Neural cell (in vitro differentiated cells): ENCODE results near the gene DNAJC18. TPM values are rescaled to one million over a fixed set of nuclear protein-coding genes. Genes with fewer than 3 reads are reported as not detected.

Experiments
- H2AFZ ChIP-seq: fragments of 200-600, 300-800 bp; sonication (generic), shearing (Covaris generic); 2 replicates; pipeline ENCODE4 v1.6.0; 2014; ENCODE audit warnings: low read depth, mild to moderate bottlenecking, antibody characterized with exemption, low read length, moderate library complexity
- H3F3A ChIP-seq: fragments of 200-600 bp; shearing (Covaris generic); 2 replicates; pipeline ENCODE4 v1.6.1; 2016; ENCODE audit warnings: mild to moderate bottlenecking, moderate library complexity, mixed read lengths, antibody characterized with exemption, low read length; ENCODE audit not compliant: insufficient read depth, poor library complexity, severe bottlenecking
- H3K27ac ChIP-seq: fragments of 200-600, 300-800 bp; sonication (generic), shearing (Covaris generic); 2 replicates; pipeline ENCODE4 v1.5.1; 2014; ENCODE audit warnings: mild to moderate bottlenecking, low read length, moderate library complexity
- H3K27me3 ChIP-seq: fragments of 300-800, 200-600 bp; sonication (generic), shearing (Covaris generic); 2 replicates; pipeline ENCODE4 v1.6.0; 2014; ENCODE audit warnings: mild to moderate bottlenecking, low read depth, low read length, moderate library complexity; ENCODE audit not compliant: insufficient read depth
- H3K36me3 ChIP-seq: fragments of 300-800, 200-600 bp; sonication (generic), shearing (Covaris generic); 2 replicates; pipeline ENCODE4 v1.5.1; 2014; ENCODE audit warnings: mild to moderate bottlenecking, antibody characterized with exemption, low read length, moderate library complexity; ENCODE audit not compliant: insufficient read depth
- H3K4me2 ChIP-seq: fragments of 300-800, 200-600 bp; sonication (generic), shearing (Covaris generic); 2 replicates; pipeline ENCODE4 v1.6.0; 2014; ENCODE audit warnings: mild to moderate bottlenecking, low read length
- H3K4me3 ChIP-seq: fragments of 300-800, 200-600 bp; sonication (generic), shearing (Covaris generic); 2 replicates; pipeline ENCODE4 v1.5.1; 2014; ENCODE audit warnings: mild to moderate bottlenecking, low read length, moderate library complexity
- H3K79me2 ChIP-seq: fragments of 200-600 bp; shearing (Covaris generic); replicated peaks from 2 replicates; pipeline ENCODE4 v1.6.0; 2014; ENCODE audit warnings: mild to moderate bottlenecking, low read length, moderate library complexity; ENCODE audit not compliant: insufficient read depth
- H3K9ac ChIP-seq: fragments of 300-800, 200-600 bp; sonication (generic), shearing (Covaris generic); 2 replicates; pipeline ENCODE4 v1.6.1; 2016; ENCODE audit warnings: mild to moderate bottlenecking, low read length, mixed read lengths
- H3K9me2 ChIP-seq: fragments of 200-600 bp; shearing (Covaris generic); 2 replicates; pipeline ENCODE4 v1.6.1; 2016; ENCODE audit warnings: mild to moderate bottlenecking, low read length, mixed read lengths; ENCODE audit not compliant: insufficient read depth
- H3K9me3 ChIP-seq: fragments of 200-600, 300-800 bp; sonication (generic), shearing (Covaris generic); 2 replicates; pipeline ENCODE4 v1.6.1; 2016; ENCODE audit warnings: mild to moderate bottlenecking, mixed run types, low read length, moderate library complexity, mixed read lengths
- H4K20me1 ChIP-seq: fragments of 200-600 bp; shearing (Covaris generic); 2 replicates; pipeline ENCODE4 v1.6.1; 2016; ENCODE audit warnings: mild to moderate bottlenecking, mixed run types; ENCODE audit not compliant: insufficient read depth
- EP300 ChIP-seq: fragments of 450-650 bp; conservative IDR thresholded peaks from 2 replicates; pipeline ENCODE4 v1.6.1; 2014; ENCODE audit warnings: antibody characterized with exemption, mild to moderate bottlenecking, moderate library complexity; ENCODE audit not compliant: poor library complexity, severe bottlenecking
- EZH2 ChIP-seq: fragments of 200-600, 300-800 bp; shearing (Covaris generic), sonication (generic); IDR thresholded peaks from 2 replicates; pipeline ENCODE4 v1.6.1; 2014; ENCODE audit warnings: antibody characterized with exemption, low read length, borderline replicate concordance, mild to moderate bottlenecking; ENCODE audit not compliant: insufficient read depth, poor library complexity, severe bottlenecking
- MXI1 ChIP-seq: fragments of 450-650 bp; conservative IDR thresholded peaks from 2 replicates; pipeline ENCODE4 v1.6.1; 2014; ENCODE audit warnings: antibody characterized with exemption, mild to moderate bottlenecking; ENCODE audit not compliant: poor library complexity, severe bottlenecking
- POLR2AphosphoS5 ChIP-seq: IDR thresholded peaks from 2 replicates; pipeline ENCODE4 v1.6.1; 2012
- RAD21 ChIP-seq: fragments of 450-650 bp; conservative IDR thresholded peaks from 2 replicates; pipeline ENCODE4 v1.6.1; 2014; ENCODE audit warnings: antibody characterized with exemption, mild to moderate bottlenecking, moderate library complexity
- SMC3 ChIP-seq: fragments of 450-650 bp; conservative IDR thresholded peaks from 2 replicates; pipeline ENCODE4 v1.6.1; 2014; ENCODE audit warnings: antibody characterized with exemption, mild to moderate bottlenecking, moderate library complexity; ENCODE audit not compliant: poor library complexity
- TAF1 ChIP-seq: IDR thresholded peaks from 2 replicates; pipeline ENCODE4 v1.6.1; 2012; ENCODE audit warnings: low read depth
- polyA plus RNA-seq: library from polyadenylated mRNA; depleted of rRNA; stranded (reverse); fragments of >200 nt; gene quantifications from 2 replicates; pipeline ENCODE4 v1.2.3, GENCODE V29; 2014
- TF ChIP-seq, protein P1 (sequence below): fragments of 450-650 bp; IDR thresholded peaks from 2 replicates; pipeline ENCODE4 v1.5.1; 2014; ENCODE audit warnings: antibody characterized with exemption, mild to moderate bottlenecking, moderate library complexity; ENCODE audit not compliant: poor library complexity, severe bottlenecking
- TF ChIP-seq, protein P2 (sequence below): IDR thresholded peaks from 2 replicates; pipeline ENCODE4 v1.6.1; 2012; ENCODE audit warnings: borderline replicate concordance

Gene DNAJC18
- polyA plus RNA-seq, 1 donor from 2014 or later: 44.4 TPM

DNA sequence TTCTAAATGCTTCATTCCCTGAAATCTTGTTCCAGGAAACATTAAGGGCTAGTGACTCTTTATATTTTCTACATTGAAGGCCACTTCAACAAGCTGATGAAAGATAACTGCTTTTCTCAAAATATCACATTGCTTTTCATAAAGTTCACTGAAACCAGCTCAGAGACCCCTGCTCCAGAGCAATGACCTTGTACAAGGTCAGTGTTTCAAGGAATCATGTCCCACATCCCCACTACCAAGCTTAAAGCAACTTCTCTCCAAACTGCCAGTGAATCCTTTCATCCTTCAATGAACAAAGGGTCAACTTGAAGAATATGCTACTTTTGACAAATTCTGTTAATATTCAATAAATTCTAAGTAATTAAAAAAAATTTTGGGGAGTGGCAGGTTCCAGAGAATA lies 23.5 kb downstream of the DNAJC18 start:
- Histone ChIP-seq H3K9me3 (no peaks in the 10 kb centered on the region), H3K9ac (no peak overlapping the region), H3K4me2 (no peak overlapping the region), H4K20me1 (no peaks in the 10 kb centered on the region), H3K27ac (no peak overlapping the region), H3F3A (no peaks in the 10 kb centered on the region), H3K9me2 (no peaks in the 10 kb centered on the region), H3K4me3 (no peak overlapping the region), H3K36me3 (peaks cover 4% of the 10 kb centered on the region), H3K27me3 (no peaks in the 10 kb centered on the region), H2AFZ (no peak overlapping the region), H3K79me2 (no peaks in the 10 kb centered on the region)
- TF ChIP-seq EP300 (no peak), MXI1 (no peak), EZH2 (no peak), POLR2AphosphoS5 (no peak), RAD21 (no peak), SMC3 (no peak), TAF1 (no peak)
- TF ChIP-seq, protein P1, sequence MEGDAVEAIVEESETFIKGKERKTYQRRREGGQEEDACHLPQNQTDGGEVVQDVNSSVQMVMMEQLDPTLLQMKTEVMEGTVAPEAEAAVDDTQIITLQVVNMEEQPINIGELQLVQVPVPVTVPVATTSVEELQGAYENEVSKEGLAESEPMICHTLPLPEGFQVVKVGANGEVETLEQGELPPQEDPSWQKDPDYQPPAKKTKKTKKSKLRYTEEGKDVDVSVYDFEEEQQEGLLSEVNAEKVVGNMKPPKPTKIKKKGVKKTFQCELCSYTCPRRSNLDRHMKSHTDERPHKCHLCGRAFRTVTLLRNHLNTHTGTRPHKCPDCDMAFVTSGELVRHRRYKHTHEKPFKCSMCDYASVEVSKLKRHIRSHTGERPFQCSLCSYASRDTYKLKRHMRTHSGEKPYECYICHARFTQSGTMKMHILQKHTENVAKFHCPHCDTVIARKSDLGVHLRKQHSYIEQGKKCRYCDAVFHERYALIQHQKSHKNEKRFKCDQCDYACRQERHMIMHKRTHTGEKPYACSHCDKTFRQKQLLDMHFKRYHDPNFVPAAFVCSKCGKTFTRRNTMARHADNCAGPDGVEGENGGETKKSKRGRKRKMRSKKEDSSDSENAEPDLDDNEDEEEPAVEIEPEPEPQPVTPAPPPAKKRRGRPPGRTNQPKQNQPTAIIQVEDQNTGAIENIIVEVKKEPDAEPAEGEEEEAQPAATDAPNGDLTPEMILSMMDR: no peak
- TF ChIP-seq, protein P2, sequence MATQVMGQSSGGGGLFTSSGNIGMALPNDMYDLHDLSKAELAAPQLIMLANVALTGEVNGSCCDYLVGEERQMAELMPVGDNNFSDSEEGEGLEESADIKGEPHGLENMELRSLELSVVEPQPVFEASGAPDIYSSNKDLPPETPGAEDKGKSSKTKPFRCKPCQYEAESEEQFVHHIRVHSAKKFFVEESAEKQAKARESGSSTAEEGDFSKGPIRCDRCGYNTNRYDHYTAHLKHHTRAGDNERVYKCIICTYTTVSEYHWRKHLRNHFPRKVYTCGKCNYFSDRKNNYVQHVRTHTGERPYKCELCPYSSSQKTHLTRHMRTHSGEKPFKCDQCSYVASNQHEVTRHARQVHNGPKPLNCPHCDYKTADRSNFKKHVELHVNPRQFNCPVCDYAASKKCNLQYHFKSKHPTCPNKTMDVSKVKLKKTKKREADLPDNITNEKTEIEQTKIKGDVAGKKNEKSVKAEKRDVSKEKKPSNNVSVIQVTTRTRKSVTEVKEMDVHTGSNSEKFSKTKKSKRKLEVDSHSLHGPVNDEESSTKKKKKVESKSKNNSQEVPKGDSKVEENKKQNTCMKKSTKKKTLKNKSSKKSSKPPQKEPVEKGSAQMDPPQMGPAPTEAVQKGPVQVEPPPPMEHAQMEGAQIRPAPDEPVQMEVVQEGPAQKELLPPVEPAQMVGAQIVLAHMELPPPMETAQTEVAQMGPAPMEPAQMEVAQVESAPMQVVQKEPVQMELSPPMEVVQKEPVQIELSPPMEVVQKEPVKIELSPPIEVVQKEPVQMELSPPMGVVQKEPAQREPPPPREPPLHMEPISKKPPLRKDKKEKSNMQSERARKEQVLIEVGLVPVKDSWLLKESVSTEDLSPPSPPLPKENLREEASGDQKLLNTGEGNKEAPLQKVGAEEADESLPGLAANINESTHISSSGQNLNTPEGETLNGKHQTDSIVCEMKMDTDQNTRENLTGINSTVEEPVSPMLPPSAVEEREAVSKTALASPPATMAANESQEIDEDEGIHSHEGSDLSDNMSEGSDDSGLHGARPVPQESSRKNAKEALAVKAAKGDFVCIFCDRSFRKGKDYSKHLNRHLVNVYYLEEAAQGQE: no peak

DNA sequence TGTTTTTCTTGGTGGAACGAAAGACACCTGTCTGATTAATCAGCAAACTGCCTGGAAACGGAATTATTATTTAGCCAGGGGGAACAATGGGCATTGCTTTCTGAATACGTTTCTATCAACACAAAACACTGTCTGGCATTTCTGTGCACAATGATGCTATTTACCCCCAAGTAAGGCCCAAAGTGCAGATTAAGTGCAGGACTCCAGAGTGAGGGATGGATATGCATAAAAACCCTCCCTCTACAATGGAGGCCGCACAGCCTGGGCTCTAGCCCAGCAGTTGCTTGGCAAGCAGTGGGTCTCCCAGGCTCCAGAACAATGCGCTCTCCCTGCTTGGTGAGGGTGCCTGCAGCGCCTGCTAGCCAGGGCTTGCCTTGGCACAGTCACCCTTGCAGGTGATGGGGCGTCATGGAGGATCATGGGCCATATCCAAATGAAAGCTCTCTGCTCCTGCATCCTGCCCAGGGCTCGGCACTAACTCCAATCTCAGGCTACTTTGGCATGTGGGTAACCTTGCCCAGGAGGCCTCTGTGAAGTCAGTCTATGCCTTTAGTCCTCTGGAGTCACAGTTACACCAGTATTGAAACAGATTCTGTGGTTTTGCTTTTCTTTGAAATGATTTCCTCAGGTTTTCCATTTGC lies 24.0 kb downstream of the DNAJC18 start:
- H3K4me2 ChIP-seq: no peak overlapping the region
- H3K27ac ChIP-seq: no peak overlapping the region

More for the DNA sequence above, 24.0 kb downstream of the DNAJC18 start:
- Histone ChIP-seq H3K9ac (no peak overlapping the region), H3K9me3 (no peaks in the 10 kb centered on the region), H3K27me3 (no peaks in the 10 kb centered on the region), H4K20me1 (no peaks in the 10 kb centered on the region), H3K79me2 (no peaks in the 10 kb centered on the region), H3F3A (no peaks in the 10 kb centered on the region), H3K36me3 (peaks cover 4% of the 10 kb centered on the region), H3K9me2 (no peaks in the 10 kb centered on the region), H2AFZ (no peak overlapping the region), H3K4me3 (no peak overlapping the region)
- TF ChIP-seq EZH2 (no peak), EP300 (no peak)
